GM19238 (cell line): ENCODE measurements around the gene HIPK3.
"Not testable (repeated sequence)": the region's sequence is repeated elsewhere in the genome, so short reads cannot be mapped to it uniquely, and the experiment has no call there.

Experiments used
- DNase-seq: peaks from one replicate; pipeline ENCODE4 v3.0.0; 2011; ENCODE audit warnings: low spot score; ENCODE audit not compliant: insufficient read length

Gene HIPK3

GRCh38 chr11:33358150-33358831 lies 101.1 kb downstream of the HIPK3 start:
- no peak for DNase-seq

DNA sequence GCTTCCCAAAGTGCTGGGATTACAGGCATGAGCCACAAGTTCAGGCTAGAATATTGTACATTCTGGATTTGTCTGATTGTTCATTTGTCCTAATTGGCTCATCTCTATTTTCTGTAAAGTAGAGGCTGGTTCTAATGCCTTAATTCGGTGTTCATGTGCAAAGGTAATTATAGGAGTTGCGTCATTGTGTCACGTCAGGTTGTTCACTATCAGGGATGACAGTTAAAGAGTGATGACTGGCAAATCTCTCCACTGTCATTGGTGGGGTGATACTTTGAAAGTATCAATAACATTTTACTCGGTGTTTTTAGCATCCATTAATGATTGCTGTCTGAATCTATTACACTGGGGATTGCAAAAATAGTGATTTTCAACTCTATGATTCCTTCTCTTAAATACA lies 103.5 kb downstream of the HIPK3 start:
- DNase-seq: no peak

DNA sequence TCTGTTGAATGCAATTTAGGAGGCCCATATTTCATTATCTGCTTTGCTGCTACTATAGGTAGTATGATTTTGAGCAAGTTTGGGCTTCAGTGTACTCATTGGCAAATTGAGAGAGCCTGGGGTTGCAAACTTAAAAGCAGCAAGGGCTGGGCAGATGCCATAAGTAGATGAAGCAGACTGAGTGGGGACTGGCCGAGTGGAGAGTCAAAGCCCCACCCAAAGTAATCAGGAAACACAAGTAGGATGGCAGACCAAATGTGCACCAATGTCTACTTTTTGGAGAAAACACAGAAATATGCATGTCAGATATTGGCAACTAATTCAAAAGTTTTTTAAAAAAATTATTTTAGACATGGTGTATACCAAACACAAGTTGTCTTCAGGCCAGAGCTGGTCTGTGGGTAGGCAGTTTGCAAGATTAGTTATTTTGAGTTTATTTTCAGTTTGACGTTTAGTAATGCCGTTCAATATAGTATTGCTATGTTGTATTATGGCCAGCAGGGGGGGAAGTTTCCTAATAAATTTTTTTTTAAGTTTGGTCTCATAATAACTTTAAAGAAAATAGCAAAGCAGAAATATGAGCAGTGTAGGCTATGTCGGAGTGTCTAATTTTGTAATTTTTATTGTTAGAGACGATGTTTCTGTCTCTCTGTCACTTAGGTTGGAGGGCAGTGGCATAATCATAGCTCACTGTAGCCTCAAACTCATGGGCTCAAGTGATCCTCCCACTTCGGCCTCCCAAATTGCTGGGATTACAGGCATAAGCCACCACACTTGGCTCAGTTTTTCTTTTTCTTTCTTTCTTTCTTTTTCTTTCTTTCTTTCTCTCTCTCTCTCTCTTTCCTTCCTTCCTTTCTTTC lies 105.1 kb downstream of the HIPK3 start:
- DNase-seq: no peak

DNA sequence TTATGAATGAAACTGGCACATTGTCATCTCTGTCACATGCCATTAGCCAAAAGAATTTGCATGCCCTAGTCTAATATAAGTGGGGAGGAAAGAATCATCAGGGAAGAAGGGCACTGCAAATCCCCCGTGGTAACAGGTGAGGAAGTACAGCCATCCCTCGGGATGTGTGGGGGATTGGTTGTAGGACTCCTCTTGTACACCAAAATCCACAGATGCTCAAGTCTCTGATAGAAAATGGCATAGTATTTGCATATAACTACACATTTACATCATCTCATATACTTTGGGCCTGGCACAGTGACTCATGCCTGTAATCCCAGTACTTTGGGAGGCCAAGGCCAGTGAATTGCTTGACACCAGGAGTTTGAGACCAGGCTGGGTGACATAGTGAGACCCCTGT lies 109.7 kb downstream of the HIPK3 start:
- DNase-seq: no peak

DNA sequence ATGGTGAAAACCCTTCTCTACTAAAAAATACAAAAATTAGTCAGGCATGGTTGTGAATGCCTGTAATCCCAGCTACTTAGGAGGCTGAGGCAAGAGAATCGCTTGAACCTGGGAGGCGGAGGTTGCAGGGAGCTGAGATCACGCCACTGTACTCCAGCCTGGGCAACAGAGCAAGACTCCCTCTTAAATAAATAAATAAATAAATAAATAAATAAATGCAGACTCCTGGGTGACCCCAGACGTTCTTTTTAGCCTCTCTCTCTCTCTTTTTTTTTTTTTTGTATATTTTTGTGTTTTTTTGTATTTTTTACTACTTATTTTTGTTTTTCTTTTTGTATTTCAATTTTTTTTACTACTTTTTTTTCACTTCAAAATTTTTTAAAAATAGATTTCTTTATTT lies 111.3 kb downstream of the HIPK3 start:
- DNase-seq: not testable (repeated sequence)

DNA sequence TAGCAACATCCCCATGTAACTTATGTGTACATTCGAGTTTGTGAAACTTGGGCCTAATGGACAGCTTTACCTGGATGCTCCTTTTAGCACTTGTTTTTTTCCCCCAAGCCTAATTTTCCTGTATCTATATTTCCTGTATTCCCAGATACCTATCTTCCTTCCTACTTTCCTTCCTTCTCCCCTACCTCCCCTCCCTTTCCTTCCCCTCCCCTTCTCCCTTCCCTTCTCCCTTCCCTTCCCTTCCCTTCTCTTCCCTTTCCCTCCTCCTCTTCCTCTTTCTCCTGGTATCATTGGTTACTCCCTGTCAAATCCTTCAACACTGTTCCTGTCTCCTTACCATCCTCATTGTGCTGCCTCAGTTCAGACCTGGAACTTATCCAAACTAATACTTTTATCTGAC lies 111.8 kb downstream of the HIPK3 start:
- DNase-seq: no peak

- DNase-seq: no peak
These were observed 116.5 kb downstream of the HIPK3 start for GRCh38 chr11:33373636-33374035.

DNA sequence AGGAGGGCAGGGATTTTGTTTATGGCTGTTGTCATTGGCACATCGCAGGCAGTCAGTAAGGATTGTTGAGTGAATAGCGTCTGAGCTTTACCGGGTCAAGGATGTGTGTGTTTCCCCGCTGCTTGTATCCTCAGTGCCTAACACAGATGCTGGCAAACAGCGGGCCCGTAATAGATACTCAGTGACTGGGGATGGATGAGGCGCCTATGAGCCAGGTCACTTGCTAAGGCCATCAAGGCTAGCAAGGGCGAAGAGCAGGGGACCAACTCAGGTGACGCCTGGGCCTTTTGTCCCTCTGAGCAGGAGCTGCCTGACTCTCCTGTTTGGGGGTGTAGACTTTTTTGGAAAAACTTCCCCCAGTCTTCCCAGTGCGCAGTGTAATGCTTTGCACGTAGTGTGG lies 118.1 kb downstream of the HIPK3 start:
- DNase-seq: no peak

DNA sequence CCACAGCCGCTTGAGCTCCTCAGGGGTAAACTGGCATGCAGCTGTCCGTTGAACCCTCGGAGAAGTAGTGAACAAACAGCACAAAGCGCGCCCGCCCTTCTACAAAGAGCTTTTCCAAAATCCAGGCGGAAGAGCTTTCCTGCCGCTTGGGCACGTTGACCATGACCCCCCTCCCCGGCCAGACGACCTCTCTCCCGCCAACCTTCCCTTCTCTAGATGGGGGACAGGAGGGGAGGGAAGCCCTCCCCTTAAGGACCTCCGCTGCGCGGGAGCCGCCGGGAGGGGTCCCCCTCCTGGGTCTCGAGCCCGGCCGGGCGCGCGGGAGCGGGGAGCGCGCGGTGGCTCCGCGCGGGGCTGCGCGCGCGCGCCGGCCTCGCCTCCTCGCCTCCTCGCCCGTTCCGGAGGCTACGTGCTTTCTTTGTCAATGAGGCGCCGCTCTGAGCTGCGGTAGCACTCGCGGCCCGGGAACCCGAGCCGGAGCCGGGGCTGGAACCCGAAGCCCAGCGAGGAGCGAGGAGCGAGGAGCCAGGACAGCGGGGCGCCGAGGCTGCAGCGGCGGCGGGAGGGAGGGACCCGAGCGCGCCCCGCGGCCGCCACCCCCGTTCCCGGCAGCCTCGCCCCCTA lies 118.6 kb downstream of the HIPK3 start, which contains the start of gene KIAA1549L:
Gene KIAA1549L, plus strand, starts transcription at position 421 of the 624 bp plus-strand sequence.
- no peak for DNase-seq

GRCh38 chr11:33376331-33377310 lies 119.4 kb downstream of the HIPK3 start:
- DNase-seq: no peak

DNA sequence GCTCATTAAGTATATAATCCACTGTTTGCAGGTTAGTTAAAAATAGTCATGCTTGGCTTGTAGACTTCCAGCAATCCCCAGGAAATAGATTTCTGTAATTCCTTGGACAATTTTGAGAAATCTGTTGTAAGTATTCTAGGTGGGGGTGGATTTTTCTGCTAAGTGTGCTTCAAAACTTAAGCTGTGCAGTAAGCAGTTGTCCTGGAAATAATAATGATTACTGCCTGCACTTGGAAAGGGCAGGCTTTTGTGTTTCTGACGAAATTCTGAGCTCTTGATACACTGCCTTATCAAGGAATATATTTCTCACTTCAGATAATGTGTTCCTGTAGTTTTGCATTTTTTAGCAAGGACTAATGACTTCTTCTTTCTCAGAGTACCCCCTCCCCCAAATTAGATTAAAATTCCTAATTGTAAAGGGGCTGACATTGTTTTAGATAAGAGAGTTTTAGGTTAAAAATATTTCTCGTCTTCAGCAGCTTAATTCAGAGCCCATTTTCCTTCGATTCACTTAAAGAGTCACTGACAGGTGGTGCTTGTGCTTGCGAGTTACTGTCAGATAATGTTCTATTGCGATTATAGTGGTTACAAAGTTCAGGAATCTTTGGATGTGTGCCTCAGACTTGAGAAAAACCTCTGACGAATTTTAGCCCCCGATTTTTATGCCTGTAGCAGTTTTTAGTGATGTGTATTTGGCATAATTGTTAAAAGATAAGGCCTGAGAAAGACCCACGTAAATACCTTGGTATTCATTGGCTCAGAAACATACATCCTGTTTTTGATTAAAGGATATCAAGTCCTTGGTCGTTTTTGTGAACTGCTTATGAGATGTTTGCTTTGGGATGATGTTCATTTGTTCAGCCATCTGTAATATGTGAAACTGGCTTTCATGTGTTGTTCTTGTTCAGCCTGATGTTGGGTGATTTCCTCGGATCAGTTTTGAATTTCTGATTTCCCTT lies 120.5 kb downstream of the HIPK3 start:
- DNase-seq: no peak

DNA sequence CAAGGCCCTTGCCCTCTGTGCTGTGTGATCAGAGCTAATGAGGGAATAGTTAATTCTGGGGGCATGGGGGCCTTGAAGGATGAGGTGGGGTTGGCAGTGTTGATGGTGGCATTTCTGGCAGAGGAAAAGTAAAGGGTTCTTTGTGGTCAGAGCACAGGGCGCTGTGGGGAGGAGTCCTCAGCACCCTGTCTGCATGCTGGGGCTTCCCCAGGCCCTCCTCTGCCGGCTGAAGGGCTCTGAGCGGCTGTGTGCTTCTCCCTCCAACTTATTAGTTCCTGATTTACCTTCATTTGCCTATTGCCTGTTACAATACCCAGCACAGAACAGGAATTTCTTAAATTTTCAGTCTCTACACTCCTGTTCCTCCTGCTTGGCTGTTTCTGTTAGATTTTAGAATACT lies 122.8 kb downstream of the HIPK3 start:
- no peak for DNase-seq

DNA sequence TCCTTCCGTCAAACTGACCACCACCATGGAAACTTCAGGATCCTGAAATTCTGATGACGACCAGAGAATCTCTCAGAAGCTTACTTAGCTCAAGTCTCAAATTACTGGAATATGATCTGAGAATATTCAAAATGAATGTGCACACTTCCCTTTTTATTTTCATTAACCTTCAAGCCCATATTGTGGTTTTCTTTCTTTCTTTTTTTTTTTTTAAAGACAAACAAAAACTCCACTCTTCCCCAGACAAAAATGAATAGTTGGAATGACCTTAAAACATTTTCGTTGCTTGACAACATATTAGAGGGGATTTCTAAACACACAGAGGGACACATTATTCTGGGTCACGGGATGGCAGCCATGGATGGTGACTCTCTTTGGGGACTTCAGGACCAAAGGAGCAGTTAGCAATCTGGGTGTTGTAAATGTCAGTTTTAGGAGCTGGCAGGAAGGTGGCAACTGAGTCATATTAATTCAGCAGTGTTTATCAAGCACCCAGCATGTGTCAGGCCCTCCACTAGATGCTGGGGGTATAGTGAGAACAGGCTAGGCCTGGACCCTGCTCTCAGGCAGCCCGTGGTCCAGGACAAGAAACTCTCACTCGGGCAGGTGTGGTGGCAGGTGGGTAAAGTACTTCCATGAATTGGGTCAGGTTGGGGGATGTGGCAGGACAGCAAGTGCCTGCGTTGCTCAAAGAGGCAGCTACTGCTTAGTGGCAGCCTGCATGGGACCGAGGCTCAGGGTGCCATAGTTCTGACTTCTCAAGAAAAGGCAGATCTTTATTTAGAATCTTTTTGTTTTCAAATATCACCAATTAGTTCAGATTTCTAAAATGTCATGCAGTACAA lies 126.1 kb downstream of the HIPK3 start:
- DNase-seq: no peak

- no peak for DNase-seq
These were observed 126.7 kb downstream of the HIPK3 start for GRCh38 chr11:33383920-33384209.

GRCh38 chr11:33384220-33384619 lies 127.0 kb downstream of the HIPK3 start:
- DNase-seq: no peak

DNA sequence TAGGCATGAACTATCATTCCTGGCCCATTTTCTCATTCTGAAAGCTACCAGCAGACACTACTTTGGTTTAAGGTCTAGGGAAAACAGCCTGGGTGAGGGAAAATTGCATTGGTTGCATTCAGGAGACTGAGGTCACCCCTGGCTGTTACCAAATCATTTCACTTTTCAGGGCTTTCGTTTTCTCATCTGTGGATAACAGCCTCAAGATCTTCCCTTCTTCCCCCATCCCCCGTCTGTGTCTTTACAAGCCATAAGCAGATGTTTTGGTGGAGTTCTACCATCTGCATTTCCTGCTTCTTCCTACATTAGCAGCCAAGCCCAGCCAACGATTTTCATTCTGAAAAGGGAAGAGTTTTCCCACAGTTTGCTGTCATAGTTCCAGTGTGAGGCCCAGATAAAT lies 130.4 kb downstream of the HIPK3 start:
- DNase-seq: no peak

DNA sequence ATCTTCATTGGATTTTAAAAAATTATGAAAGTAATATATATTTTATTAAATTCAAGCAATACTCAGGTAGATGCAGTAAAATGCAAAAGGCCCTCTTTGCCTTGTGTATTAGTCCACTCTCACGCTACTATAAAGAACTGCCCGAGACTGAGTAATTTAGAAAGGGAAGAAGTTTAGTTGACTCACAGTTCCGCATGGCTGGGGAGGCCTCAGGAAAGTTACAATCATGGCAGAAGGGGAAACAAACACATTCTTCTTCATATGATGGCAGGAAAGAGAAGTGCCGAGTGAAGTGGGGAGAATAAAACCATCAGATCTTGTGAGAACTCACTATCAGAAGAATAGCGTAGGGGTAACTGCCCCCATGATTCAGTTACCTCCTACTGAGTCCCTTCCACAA lies 130.8 kb downstream of the HIPK3 start:
- no peak for DNase-seq

DNA sequence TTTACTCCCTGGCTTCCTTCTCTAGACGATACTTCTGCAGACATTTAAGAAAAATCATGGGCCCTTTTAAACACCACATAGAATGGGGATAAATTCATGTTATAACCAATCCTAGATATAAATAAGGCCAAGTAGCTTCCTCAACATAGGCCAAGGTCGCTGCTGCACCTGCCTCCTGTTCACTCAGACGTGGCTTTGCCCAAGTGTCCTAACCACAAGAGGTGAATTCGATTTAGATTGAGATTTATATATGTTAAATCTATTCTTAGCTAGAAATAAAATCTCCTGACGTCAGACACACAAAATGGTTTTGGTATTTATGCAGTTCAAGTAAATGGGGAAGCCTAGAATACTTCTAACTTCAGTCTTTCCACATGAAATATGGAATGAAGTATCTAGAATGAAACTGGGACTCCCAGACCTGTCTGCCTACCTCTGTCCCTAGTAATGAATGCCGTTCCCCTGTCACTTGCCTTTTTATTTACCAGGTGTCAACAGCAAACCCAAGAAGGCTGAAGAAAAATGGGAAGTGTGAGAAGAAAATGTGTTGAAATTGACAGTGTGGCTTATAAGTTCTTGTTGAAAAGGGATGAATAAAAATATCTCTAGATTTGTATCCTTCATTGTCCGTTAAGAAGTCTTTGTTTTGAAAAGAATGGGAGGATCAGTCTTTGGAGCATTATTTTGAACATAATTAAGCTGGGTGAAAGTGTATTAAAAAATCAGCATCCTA lies 131.8 kb downstream of the HIPK3 start:
- DNase-seq: no peak

- no peak for DNase-seq
These were observed 132.5 kb downstream of the HIPK3 start for GRCh38 chr11:33389635-33390034.
